ENCODE data around the gene CEBPB. TPM values are rescaled to one million over a fixed set of nuclear protein-coding genes. Genes with fewer than 3 reads are reported as not detected.

CEBPB gene
- total and polyA plus RNA-seq, 3 donors from 2014 or later, result 11.3 to 40.0 (median 25.9) TPM

GRCh38 chr20:50194831-50195523, 4.3 kb downstream of the CEBPB start:
- H3K36me3 ChIP-seq (ENCODE audit: low read depth, missing control alignments), result no peaks in the 10 kb centered on the region
- intact Hi-C loops (cut with DNase I; ENCODE audit: low total_unique reads), result loop anchor here (10.0 kb wide), 1 partner anchor 180 kb away; no protein-coding TSS in a partner anchor
- TF ChIP-seq POLR2A (IDR thresholded peaks at IDR 0.05) (no peak), CTCF (IDR thresholded peaks at IDR 0.05) (no peak)
- peaks cover 13% of the 10 kb centered on the region for H3K4me1 ChIP-seq
- WGBS, 2 donors, result 89 to 90% methylated on average over 8 of the region's 8 CpGs
- no peaks in the 10 kb centered on the region for H3K9me3 ChIP-seq
- peak overlapping the region; percentile 96 to 98 for H3K27ac ChIP-seq
- DNase-seq, result no peak
- no peak overlapping the region for H3K4me3 ChIP-seq
- no peaks in the 10 kb centered on the region for H3K27me3 ChIP-seq

DNA sequence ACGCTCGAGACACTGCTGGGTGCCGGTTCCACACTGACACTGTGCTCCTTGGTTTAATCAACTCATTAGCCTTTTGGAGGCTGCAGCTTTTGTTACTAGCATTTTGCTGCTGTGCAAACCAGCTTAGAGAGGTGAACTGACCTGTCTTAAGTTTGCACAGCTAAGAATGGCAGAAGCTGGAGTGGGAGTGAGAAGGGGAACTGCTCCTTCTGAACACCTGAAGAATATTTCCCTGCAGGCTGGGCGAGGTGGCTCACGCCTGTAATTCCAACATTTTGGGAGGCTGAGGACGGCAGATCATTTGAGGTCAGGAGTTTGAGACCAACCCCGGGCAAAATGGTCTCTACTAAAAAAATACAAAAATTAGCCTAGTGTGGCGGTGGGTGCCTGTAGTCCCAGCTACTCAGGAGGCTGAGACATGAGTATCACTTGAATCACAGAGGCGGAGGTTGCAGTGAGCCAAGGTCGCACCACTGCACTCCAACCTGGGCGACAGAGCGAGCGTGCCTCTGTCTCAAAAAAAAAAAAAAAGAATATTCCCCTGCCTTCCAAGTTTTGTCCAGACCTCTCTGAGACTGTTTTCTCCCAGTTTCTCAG, 5.0 kb downstream of the CEBPB start:
- H3K27me3 ChIP-seq, result no peaks in the 10 kb centered on the region
- TF ChIP-seq POLR2A (IDR thresholded peaks at IDR 0.05) (no peak), CTCF (IDR thresholded peaks at IDR 0.05) (no peak)
- H3K27ac ChIP-seq, result peak overlapping the region in 1 of 2 donors; percentile 98
- WGBS, 2 donors, result 86 to 89% methylated on average over 13 of the region's 13 CpGs
- H3K4me1 ChIP-seq, result peaks cover 10% of the 10 kb centered on the region
- DNase-seq, result no peak
- intact Hi-C loops (cut with DNase I; ENCODE audit: low total_unique reads), result loop anchor here (10.0 kb wide), 1 partner anchor 179 kb away; no protein-coding TSS in a partner anchor
- H3K4me3 ChIP-seq, result no peak overlapping the region
- no peaks in the 10 kb centered on the region for H3K36me3 ChIP-seq (ENCODE audit: low read depth, missing control alignments)
- H3K9me3 ChIP-seq, result no peaks in the 10 kb centered on the region

- no peaks in the 10 kb centered on the region for H3K27me3 ChIP-seq
- peaks cover 10% of the 10 kb centered on the region for H3K4me1 ChIP-seq
- no peak for DNase-seq
- WGBS, 2 donors, result 93 to 94% methylated on average over 4 of the region's 4 CpGs
- H3K4me3 ChIP-seq, result no peak overlapping the region
- no peak for TF ChIP-seq POLR2A (IDR thresholded peaks at IDR 0.05)
- no peak for TF ChIP-seq CTCF (IDR thresholded peaks at IDR 0.05)
- H3K9me3 ChIP-seq, result no peaks in the 10 kb centered on the region
- no peak overlapping the region for H3K27ac ChIP-seq
- no peaks in the 10 kb centered on the region for H3K36me3 ChIP-seq (ENCODE audit: low read depth, missing control alignments)
- intact Hi-C loops (cut with DNase I; ENCODE audit: low total_unique reads), result loop anchor here (10.0 kb wide), 1 partner anchor 179 kb away; no protein-coding TSS in a partner anchor
These were observed 5.6 kb downstream of the CEBPB start for GRCh38 chr20:50196248-50196647.

- H3K36me3 ChIP-seq (ENCODE audit: low read depth, missing control alignments), result no peaks in the 10 kb centered on the region
- H3K9me3 ChIP-seq, result no peaks in the 10 kb centered on the region
- H3K27me3 ChIP-seq, result no peaks in the 10 kb centered on the region
- peaks cover 10% of the 10 kb centered on the region for H3K4me1 ChIP-seq
- 89 to 97% methylated on average over 4 to 6 of the region's 6 CpGs for WGBS, 2 donors
- H3K4me3 ChIP-seq, result no peak overlapping the region
- TF ChIP-seq CTCF (IDR thresholded peaks at IDR 0.05) (no peak), POLR2A (IDR thresholded peaks at IDR 0.05) (no peak)
- intact Hi-C loops (cut with DNase I; ENCODE audit: low total_unique reads), result loop anchor here (10.0 kb wide), 1 partner anchor 178 kb away; no protein-coding TSS in a partner anchor
- no peak overlapping the region for H3K27ac ChIP-seq
- DNase-seq, result no peak
These were observed 6.3 kb downstream of the CEBPB start for GRCh38 chr20:50196896-50197295.
